Tibial artery (tissue), 4 donors: ENCODE results near the gene ADAM10.
A peak's percentile ranks its signal among the peaks of the same experiment; 100 is the strongest.

Source experiments
- DNase-seq, 2 donors: peaks; one replicate each; pipeline ENCODE4 v3.0.0-alpha.2; 2019
- H3K27ac ChIP-seq, 2 donors: fragments of 200-600 bp; sonication (generic) in 1 of 2; 1 replicate in 1 of 2; 2 replicates in 1 of 2; pipeline ENCODE4 v1.5.1; 2018 to 2019; ENCODE audit warnings: mild to moderate bottlenecking in 1 of 2
- H3K27me3 ChIP-seq, 2 donors: fragments of 200-600 bp; sonication (generic) in 1 of 2; one replicate each; pipeline versions ENCODE4 v1.5.1 to v1.6.0; 2016 to 2019
- H3K36me3 ChIP-seq, 3 donors: fragments of 200-600 bp; sonication (generic) in 2 of 3; one replicate each; pipeline ENCODE4 v1.5.1; 2016 to 2019; ENCODE audit warnings: mild to moderate bottlenecking in 2 of 3
- H3K4me1 ChIP-seq, 4 donors: fragments of 200-600 bp; sonication (generic) in 2 of 4; 1 replicate in 3 of 4; 2 replicates in 1 of 4; pipeline ENCODE4 v1.5.1; 2016 to 2019
- H3K4me3 ChIP-seq, 2 donors: fragments of 200-600 bp; sonication (generic) in 1 of 2; 1 replicate in 1 of 2; 2 replicates in 1 of 2; pipeline ENCODE4 v1.5.1; 2018 to 2019; ENCODE audit warnings: mild to moderate bottlenecking in 2 of 2
- H3K9me3 ChIP-seq, 3 donors: fragments of 200-600 bp; sonication (generic) in 1 of 3; one replicate each; pipeline ENCODE4 v1.5.1; 2016 to 2019
- intact Hi-C: fragments of 100-400 bp; cut with DNase I; formaldehyde crosslinking; loops from one replicate; pipeline ENCODE4 v1.15.0; 2023; ENCODE audit warnings: low total_unique reads
- TF ChIP-seq, protein P1 (sequence below), 2 experiments: fragments of 200-600 bp in 1 of 2; fragments of 450-650 bp in 1 of 2; IDR thresholded peaks; one replicate each; pipeline ENCODE4 v1.5.1; 2017 to 2019; ENCODE audit warnings: antibody characterized with exemption in 2 of 2, mild to moderate bottlenecking in 1 of 2, moderate library complexity in 1 of 2

The ADAM10 gene

DNA sequence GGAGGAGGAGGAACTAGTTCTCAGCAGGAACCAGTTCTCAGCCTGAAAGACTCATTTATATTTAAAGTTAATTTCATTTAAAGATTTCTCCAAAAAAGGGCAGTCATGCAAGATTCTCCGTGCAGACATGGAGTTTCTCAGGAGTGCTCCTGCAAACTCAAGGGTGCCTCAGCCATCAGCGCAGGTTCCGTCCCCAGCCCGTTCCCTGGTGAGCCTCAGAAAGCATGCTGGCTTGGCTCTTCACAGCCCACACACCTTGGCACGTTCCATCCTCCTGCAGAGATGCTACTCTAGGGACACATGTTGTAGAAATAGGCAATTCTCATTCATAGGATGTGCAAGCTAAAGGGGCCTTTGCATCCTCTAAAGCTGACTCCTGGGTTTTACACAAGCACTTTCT is 194.7 kb downstream of the ADAM10 start:
- intact Hi-C loops = no loop called here
- DNase-seq = no peak
- no peak overlapping the region for H3K4me3 ChIP-seq
- no peaks in the 10 kb centered on the region for H3K9me3 ChIP-seq
- H3K36me3 ChIP-seq = no peaks in the 10 kb centered on the region
- H3K27me3 ChIP-seq = no peaks in the 10 kb centered on the region
- peaks cover 0 to 10% (median 4%) of the 10 kb centered on the region in 4 donors for H3K4me1 ChIP-seq
- TF ChIP-seq, protein P1, sequence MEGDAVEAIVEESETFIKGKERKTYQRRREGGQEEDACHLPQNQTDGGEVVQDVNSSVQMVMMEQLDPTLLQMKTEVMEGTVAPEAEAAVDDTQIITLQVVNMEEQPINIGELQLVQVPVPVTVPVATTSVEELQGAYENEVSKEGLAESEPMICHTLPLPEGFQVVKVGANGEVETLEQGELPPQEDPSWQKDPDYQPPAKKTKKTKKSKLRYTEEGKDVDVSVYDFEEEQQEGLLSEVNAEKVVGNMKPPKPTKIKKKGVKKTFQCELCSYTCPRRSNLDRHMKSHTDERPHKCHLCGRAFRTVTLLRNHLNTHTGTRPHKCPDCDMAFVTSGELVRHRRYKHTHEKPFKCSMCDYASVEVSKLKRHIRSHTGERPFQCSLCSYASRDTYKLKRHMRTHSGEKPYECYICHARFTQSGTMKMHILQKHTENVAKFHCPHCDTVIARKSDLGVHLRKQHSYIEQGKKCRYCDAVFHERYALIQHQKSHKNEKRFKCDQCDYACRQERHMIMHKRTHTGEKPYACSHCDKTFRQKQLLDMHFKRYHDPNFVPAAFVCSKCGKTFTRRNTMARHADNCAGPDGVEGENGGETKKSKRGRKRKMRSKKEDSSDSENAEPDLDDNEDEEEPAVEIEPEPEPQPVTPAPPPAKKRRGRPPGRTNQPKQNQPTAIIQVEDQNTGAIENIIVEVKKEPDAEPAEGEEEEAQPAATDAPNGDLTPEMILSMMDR (IDR thresholded peaks at IDR 0.05) = no peak
- H3K27ac ChIP-seq = no peak overlapping the region

DNA sequence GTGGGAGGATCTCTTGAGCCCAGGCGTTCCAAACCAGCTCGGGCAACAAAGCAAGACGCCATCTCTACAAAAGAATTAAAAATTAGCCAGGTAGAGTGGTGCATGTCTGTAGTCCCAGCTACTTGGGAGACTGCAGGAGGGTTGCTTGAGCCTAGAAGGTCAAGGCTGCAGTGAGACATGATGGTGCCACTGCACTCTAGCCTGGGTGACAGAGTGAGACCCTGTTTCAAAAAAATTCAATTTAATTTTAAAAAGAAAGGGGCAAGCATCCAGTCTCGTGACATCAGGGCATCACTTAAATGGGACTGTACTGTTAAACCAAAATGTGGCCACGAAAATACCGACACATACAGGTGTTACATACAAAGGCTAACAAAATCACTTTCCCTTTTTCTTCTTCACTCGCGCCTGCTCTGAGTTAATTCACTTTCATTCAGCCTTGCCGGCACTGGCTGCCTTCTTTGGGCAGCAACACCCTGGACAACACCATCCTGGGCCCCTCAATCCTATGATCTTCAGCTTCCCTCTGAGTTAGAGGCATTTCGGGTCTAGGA is 196.1 kb downstream of the ADAM10 start:
- H3K36me3 ChIP-seq = no peaks in the 10 kb centered on the region
- H3K9me3 ChIP-seq = no peaks in the 10 kb centered on the region
- no peaks in the 10 kb centered on the region for H3K27me3 ChIP-seq
- H3K4me3 ChIP-seq = no peak overlapping the region
- no peak overlapping the region for H3K27ac ChIP-seq
- TF ChIP-seq, protein P1 (IDR thresholded peaks at IDR 0.05) = no peak
- H3K4me1 ChIP-seq = peaks cover 0 to 10% (median 4%) of the 10 kb centered on the region in 4 donors
- intact Hi-C loops = no loop called here
- no peak for DNase-seq

DNA sequence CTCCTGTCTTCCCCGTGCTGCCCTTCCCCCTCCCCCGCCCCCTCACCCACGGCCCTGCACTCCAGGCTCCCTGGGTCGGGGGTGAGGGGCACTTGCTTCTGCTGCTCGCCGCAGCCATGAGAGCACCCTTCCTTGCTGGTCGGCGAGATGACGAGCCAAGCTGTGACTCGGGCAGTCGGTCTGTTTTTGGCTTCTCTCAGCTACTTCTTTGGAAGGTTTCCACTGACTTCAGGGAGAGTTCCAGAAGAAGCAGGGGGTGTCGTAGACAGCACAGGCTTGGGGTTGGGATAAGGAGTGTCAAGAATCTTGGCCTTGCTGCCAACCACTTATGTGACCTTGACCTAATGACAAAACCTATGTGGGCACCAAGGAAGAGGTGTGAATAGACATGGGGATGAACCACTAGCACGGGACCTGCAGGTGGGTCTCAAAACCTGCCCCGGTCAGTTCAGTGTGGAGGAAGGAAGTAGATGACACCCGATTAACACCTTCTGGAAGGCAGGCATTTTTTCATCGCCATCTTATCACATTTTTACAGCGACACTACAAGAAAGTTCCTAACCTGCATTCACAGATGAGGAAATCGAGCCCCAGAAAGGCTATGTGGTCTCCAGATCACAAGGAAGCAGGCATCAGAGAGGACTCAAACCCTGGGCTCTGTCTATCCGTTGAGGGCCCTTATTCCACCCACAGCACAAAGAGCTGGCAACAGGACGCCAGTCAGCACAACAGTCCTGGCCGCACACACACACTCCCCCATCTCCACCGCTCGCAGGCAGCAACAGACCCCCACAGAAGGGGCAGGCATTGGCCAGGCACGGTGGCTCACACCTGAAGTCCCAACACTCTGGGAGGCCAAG is 196.8 kb downstream of the ADAM10 start:
- Histone ChIP-seq H3K36me3 (no peaks in the 10 kb centered on the region), H3K4me1 (peaks cover 0 to 13% (median 4%) of the 10 kb centered on the region in 4 donors), H3K27ac (no peak overlapping the region), H3K4me3 (peak overlapping the region; percentile 21 to 28), H3K27me3 (no peaks in the 10 kb centered on the region), H3K9me3 (no peaks in the 10 kb centered on the region)
- intact Hi-C loops = no loop called here
- TF ChIP-seq, protein P1 (IDR thresholded peaks at IDR 0.05) = no peak
- no peak for DNase-seq

DNA sequence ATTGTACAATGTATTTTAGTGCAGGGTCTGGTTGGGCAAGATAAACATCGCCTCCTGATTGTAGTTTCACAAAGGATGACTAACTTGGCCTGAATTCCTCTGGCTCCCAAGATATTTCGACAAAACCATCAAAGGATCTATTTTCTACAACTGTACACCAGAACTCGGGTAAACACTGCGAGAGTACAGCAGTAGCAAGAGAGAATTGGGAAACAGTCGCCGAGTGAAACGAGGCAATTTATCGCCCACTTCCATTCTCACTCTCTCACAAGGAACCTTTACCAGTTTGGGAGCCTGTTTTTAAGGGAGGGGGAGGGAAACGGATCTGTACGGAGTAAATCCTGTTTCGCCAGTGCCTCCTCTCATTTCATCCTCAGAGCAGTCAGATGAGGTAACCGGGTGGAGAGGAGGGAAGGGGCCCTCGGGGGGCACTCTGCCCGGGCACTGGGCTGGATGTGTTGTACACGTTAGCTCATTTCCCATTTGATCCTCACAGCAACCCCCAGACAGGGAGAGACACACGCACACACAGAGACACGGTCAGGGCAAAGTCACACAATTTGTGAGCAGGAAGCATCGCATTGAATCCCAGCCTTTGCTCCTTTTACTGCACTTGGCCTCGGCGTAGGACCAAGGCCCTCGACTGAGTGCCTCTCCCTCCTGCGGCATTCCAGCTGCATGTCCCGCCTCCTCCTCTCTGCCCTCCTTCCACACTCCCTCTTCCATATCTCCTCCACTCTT is 197.6 kb downstream of the ADAM10 start:
- H3K4me3 ChIP-seq = peak overlapping the region; percentile 21 to 28
- no peak for DNase-seq

DNA sequence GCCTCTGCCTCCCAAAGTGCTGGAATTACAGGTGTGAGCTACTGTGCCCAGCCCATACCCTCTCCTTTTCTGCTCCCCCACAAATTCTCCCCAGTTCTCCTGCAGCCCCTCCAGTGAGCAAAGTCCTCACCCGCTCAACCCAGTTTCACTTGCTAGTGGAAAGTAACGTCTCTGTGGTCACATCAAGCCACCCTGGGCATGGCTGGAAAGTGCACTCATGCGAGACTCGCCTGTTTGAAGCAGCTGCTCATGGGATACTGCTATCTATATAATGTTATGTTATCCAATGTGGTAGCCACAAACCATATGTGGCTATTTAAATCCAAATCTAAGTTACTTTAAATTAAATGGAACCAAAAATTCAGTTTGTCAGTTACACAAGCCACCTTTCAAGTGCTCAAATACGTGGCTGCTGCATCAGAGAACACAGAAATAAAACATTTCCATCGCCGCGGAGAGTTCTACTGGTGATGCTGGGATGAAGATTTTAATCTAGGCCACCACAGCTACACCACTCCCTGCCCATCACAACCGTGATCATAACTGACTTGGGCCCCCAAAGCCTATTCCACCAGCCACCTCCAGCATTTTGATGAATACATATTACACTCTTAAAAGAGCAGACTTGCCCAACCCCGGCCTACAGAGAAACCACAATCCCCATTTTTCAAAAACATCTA is 198.3 kb downstream of the ADAM10 start:
- TF ChIP-seq, protein P1 (IDR thresholded peaks at IDR 0.05) = no peak
- Histone ChIP-seq H3K36me3 (no peaks in the 10 kb centered on the region), H3K4me1 (peaks cover 0 to 27% (median 12%) of the 10 kb centered on the region in 4 donors), H3K9me3 (no peaks in the 10 kb centered on the region), H3K4me3 (no peak overlapping the region), H3K27me3 (no peaks in the 10 kb centered on the region), H3K27ac (no peak overlapping the region)
- intact Hi-C loops = no loop called here
- peak in 1 of 2 donors; percentile 33 for DNase-seq

More for the DNA sequence above, 197.6 kb downstream of the ADAM10 start:
- Histone ChIP-seq H3K36me3 (no peaks in the 10 kb centered on the region), H3K4me1 (peaks cover 0 to 21% (median 10%) of the 10 kb centered on the region in 4 donors), H3K27me3 (no peaks in the 10 kb centered on the region), H3K9me3 (no peaks in the 10 kb centered on the region), H3K27ac (no peak overlapping the region)
- intact Hi-C loops = no loop called here
- TF ChIP-seq, protein P1 (IDR thresholded peaks at IDR 0.05) = no peak
